IMR-90 (cell line): ENCODE data around the gene UBE3A. TPM values are rescaled to one million over a fixed set of nuclear protein-coding genes. Genes with fewer than 3 reads are reported as not detected.

Source experiments
- ATAC-seq: fragments of 200-7000 bp; cut with Tn5 transposase; 2 replicates; pipeline ENCODE4 v1.9.1; 2020; ENCODE audit warnings: low read depth, mild to moderate bottlenecking, moderate library complexity
- BruUV-seq: library from RNA; stranded (reverse); fragments of 400-500 nt; replicated peaks from 2 replicates; lab custom pipeline; 2021; lab: Mats Ljungman, UMichigan
- CTCF ChIA-PET: fragments of 300-600 bp; formaldehyde crosslinking; extraction: SDS; loops from one replicate; lab custom pipeline; 2021; ENCODE audit warnings: antibody characterized with exemption; lab: Yijun Ruan, JAX
- POLR2A ChIA-PET: fragments of 300-600 bp; sonication (Branson Sonifier 250); formaldehyde crosslinking; loops from one replicate; lab custom pipeline; 2022; ENCODE audit warnings: antibody characterized with exemption; ENCODE audit not compliant: unreplicated experiment; lab: Charles Lee
- DNase-seq: peaks from one replicate; pipeline ENCODE4 v3.0.0; 2013
- H2AFZ ChIP-seq: replicated peaks from 2 replicates; pipeline ENCODE3; 2013; ENCODE audit warnings: low read length, mild to moderate bottlenecking; ENCODE audit not compliant: poor library complexity
- H2AK5ac ChIP-seq: 2 replicates; pipeline ENCODE4 v1.6.1; 2013; ENCODE audit warnings: low read depth, low read length, inconsistent platforms
- H2AK9ac ChIP-seq: replicated peaks from 2 replicates; pipeline ENCODE3; 2013; ENCODE audit warnings: mild to moderate bottlenecking, low read depth, low read length, moderate library complexity; ENCODE audit not compliant: poor library complexity
- H2BK120ac ChIP-seq: 2 replicates; pipeline ENCODE4 v1.6.1; 2013; ENCODE audit warnings: low read depth, low read length, inconsistent platforms
- H2BK15ac ChIP-seq: 3 replicates; pipeline ENCODE4 v1.6.1; 2013; ENCODE audit warnings: low read depth, low read length, inconsistent platforms
- H2BK20ac ChIP-seq: 2 replicates; pipeline ENCODE4 v1.6.1; 2013; ENCODE audit warnings: low read depth, mild to moderate bottlenecking, inconsistent platforms, low read length, moderate library complexity
- H2BK5ac ChIP-seq: 2 replicates; pipeline ENCODE4 v1.6.1; 2013; ENCODE audit warnings: mild to moderate bottlenecking, low read depth, low read length, inconsistent platforms; ENCODE audit not compliant: poor library complexity, severe bottlenecking
- H3K14ac ChIP-seq: replicated peaks from 2 replicates; pipeline ENCODE4 v1.6.1; 2013; ENCODE audit warnings: low read depth, low read length, inconsistent platforms
- H3K18ac ChIP-seq: 2 replicates; pipeline ENCODE4 v1.6.1; 2013; ENCODE audit warnings: low read depth, low read length, control low read depth
- H3K23ac ChIP-seq: 2 replicates; pipeline ENCODE4 v1.6.1; 2013; ENCODE audit warnings: low read depth, low read length, inconsistent platforms
- H3K27ac ChIP-seq: 2 replicates; pipeline ENCODE4 v1.5.1; 2013; ENCODE audit warnings: mild to moderate bottlenecking, control low read depth, low read length; ENCODE audit not compliant: insufficient read depth
- H3K27me3 ChIP-seq: 2 replicates; pipeline ENCODE4 v1.6.1; 2013; ENCODE audit warnings: low read length; ENCODE audit not compliant: control insufficient read depth, insufficient read depth
- H3K36me3 ChIP-seq: 2 replicates; pipeline ENCODE4 v1.6.1; 2013; ENCODE audit warnings: low read length, mixed read lengths; ENCODE audit not compliant: control insufficient read depth, insufficient read depth
- H3K4ac ChIP-seq: 2 replicates; pipeline ENCODE4 v1.6.1; 2013; ENCODE audit warnings: low read depth, low read length, inconsistent platforms
- H3K4me1 ChIP-seq: 2 replicates; pipeline ENCODE4 v1.6.1; 2013; ENCODE audit warnings: low read length, mixed read lengths; ENCODE audit not compliant: control insufficient read depth, insufficient read depth
- H3K4me2 ChIP-seq: 2 replicates; pipeline ENCODE4 v1.6.1; 2013; ENCODE audit warnings: low read depth, mild to moderate bottlenecking, control low read depth, low read length, moderate library complexity
- H3K4me3 ChIP-seq: 2 replicates; pipeline ENCODE4 v1.5.1; 2013; ENCODE audit warnings: low read depth, mild to moderate bottlenecking, control low read depth, low read length, moderate library complexity; ENCODE audit not compliant: insufficient read depth
- H3K56ac ChIP-seq: 2 replicates; pipeline ENCODE4 v1.6.1; 2013; ENCODE audit warnings: low read length, inconsistent platforms; ENCODE audit not compliant: insufficient read depth; ENCODE audit errors: extremely low read depth
- H3K79me1 ChIP-seq, 2 experiments: 2 replicates each; pipeline ENCODE4 v1.6.1; 2013; ENCODE audit warnings: low read length in 2 of 2, inconsistent platforms in 1 of 2, low read depth in 1 of 2
- H3K9ac ChIP-seq: 2 replicates; pipeline ENCODE4 v1.6.1; 2013; ENCODE audit warnings: low read depth, low read length, control low read depth
- H3K9me1 ChIP-seq: 2 replicates; pipeline ENCODE4 v1.6.1; 2013; ENCODE audit warnings: low read length, inconsistent platforms; ENCODE audit not compliant: insufficient read depth
- H3K9me3 ChIP-seq: 2 replicates; pipeline ENCODE4 v1.6.1; 2013; ENCODE audit warnings: low read length; ENCODE audit not compliant: control insufficient read depth, insufficient read depth
- H4K20me1 ChIP-seq: 2 replicates; pipeline ENCODE4 v1.6.1; 2013; ENCODE audit warnings: low read length, inconsistent platforms; ENCODE audit not compliant: insufficient read depth
- H4K5ac ChIP-seq: 2 replicates; pipeline ENCODE4 v1.6.1; 2013; ENCODE audit warnings: mild to moderate bottlenecking, low read depth, low read length, control low read depth
- H4K8ac ChIP-seq, 2 experiments: 2 replicates each; pipeline ENCODE4 v1.6.1; 2013; ENCODE audit warnings: low read depth in 2 of 2, low read length in 2 of 2, control low read depth in 1 of 2, inconsistent platforms in 1 of 2
- H4K91ac ChIP-seq: 2 replicates; pipeline ENCODE4 v1.6.1; 2013; ENCODE audit warnings: low read depth, low read length, inconsistent platforms; ENCODE audit not compliant: insufficient read depth
- BHLHE40 ChIP-seq: fragments of 150-350 bp; IDR thresholded peaks from 2 replicates; pipeline ENCODE4 v1.6.1; 2016; ENCODE audit warnings: mild to moderate bottlenecking, low read depth, low read length
- CEBPB ChIP-seq: IDR thresholded peaks from 2 replicates; pipeline ENCODE4 v1.6.1; 2012; ENCODE audit warnings: low read depth, low read length, improper control_type of control experiment
- CHD1 ChIP-seq: IDR thresholded peaks from 2 replicates; pipeline ENCODE4 v1.6.1; 2012; ENCODE audit warnings: low read depth, low read length, improper control_type of control experiment
- CTCF ChIP-seq: conservative IDR thresholded peaks from 2 replicates; pipeline ENCODE4 v1.5.1; 2012; ENCODE audit warnings: mild to moderate bottlenecking, low read depth, low read length, improper control_type of control experiment
- ELK1 ChIP-seq: fragments of 150-350 bp; IDR thresholded peaks from 2 replicates; pipeline ENCODE4 v1.6.1; 2016; ENCODE audit warnings: low read depth, mild to moderate bottlenecking, low read length, moderate library complexity, borderline replicate concordance
- FOS ChIP-seq: fragments of 150-350 bp; IDR thresholded peaks from 2 replicates; pipeline ENCODE4 v1.6.1; 2016; ENCODE audit warnings: low read depth, low read length
- MAFK ChIP-seq: IDR thresholded peaks from 2 replicates; pipeline ENCODE4 v1.6.1; 2012; ENCODE audit warnings: low read depth, low read length, improper control_type of control experiment
- MAZ ChIP-seq: IDR thresholded peaks from 2 replicates; pipeline ENCODE4 v1.6.1; 2012; ENCODE audit warnings: low read depth, mild to moderate bottlenecking, low read length, improper control_type of control experiment, moderate library complexity, borderline replicate concordance
- MXI1 ChIP-seq: IDR thresholded peaks from 2 replicates; pipeline ENCODE4 v1.6.1; 2012; ENCODE audit warnings: low read depth, mild to moderate bottlenecking, low read length, moderate library complexity, borderline replicate concordance
- POLR2A ChIP-seq: IDR thresholded peaks from 2 replicates; pipeline ENCODE4 v1.6.1; 2012; ENCODE audit warnings: mild to moderate bottlenecking, low read depth, low read length
- RAD21 ChIP-seq: IDR thresholded peaks from 2 replicates; pipeline ENCODE4 v1.6.1; 2012; ENCODE audit warnings: low read length, improper control_type of control experiment
- RCOR1 ChIP-seq: IDR thresholded peaks from 2 replicates; pipeline ENCODE4 v1.6.1; 2012; ENCODE audit warnings: mild to moderate bottlenecking, low read length, improper control_type of control experiment; ENCODE audit not compliant: insufficient replicate concordance
- RFX5 ChIP-seq: IDR thresholded peaks from 2 replicates; pipeline ENCODE4 v1.8.0; 2012; ENCODE audit warnings: low read depth, mild to moderate bottlenecking, low read length, moderate library complexity
- SMC3 ChIP-seq: fragments of 150-350 bp; IDR thresholded peaks from 2 replicates; pipeline ENCODE4 v1.6.1; 2016; ENCODE audit warnings: low read depth, mild to moderate bottlenecking, antibody characterized with exemption, low read length, moderate library complexity
- USF2 ChIP-seq: fragments of 150-350 bp; IDR thresholded peaks from 2 replicates; pipeline ENCODE4 v1.6.1; 2017; ENCODE audit warnings: mild to moderate bottlenecking, antibody characterized with exemption, low read length, low read depth
- WGBS, 2 experiments: methylation state at CpG; one replicate each; pipeline versions ENCODE4 v1.1.5 to v1.1.7; 2013; ENCODE audit warnings: missing lambda C conversion rate in 2 of 2; ENCODE audit not compliant: insufficient read length in 1 of 2; ENCODE audit errors: extremely low coverage in 2 of 2; 5-methylcytosine and 5-hydroxymethylcytosine counted together
- dilution Hi-C: fragments of 300-500 bp; cut with HindIII; formaldehyde crosslinking; loops from one replicate; pipeline ENCODE4 v1.14.3; 2018; ENCODE audit warnings: low sequenced_read_pairs; ENCODE audit not compliant: unreplicated experiment
- in situ Hi-C: fragments of 300-500 bp; cut with MboI; formaldehyde crosslinking; loops from 3 replicates; pipeline ENCODE4 v1.14.3; 2019; ENCODE audit warnings: low sequenced_read_pairs, inconsistent platforms, mixed read lengths
- intact Hi-C: fragments of 100-400 bp; cut with micrococcal nuclease; formaldehyde crosslinking; loops from 2 replicates; pipeline ENCODE4 v1.10.0; 2022
- polyA plus RNA-seq, 3 experiments: library from polyadenylated mRNA; depleted of rRNA; stranded (reverse); fragments of >200 nt; gene quantifications; 2 replicates each; pipeline ENCODE4 v1.2.3, GENCODE V29; 2012; ENCODE audit warnings: low replicate concordance in 1 of 3
- total RNA-seq: library from RNA; depleted of rRNA; stranded (reverse); fragments of >200 nt; gene quantifications from 2 replicates; pipeline ENCODE4 v1.2.3, GENCODE V29; 2012

UBE3A gene
- total and polyA plus RNA-seq, 2 of the 4 experiments (the other 2 are of a cell fraction), result 19.3 to 53.2 TPM

GRCh38 chr15:25487226-25487884 lies 48.5 kb upstream of the UBE3A start:
- WGBS, 2 experiments, result 0% methylated on average over 1 of the region's 5 CpGs; no CpG with 5 or more reads in 1 of the 2 experiments
- Histone ChIP-seq H3K4me2 (no peak overlapping the region), H2BK15ac (no peak overlapping the region), H4K91ac (no peak overlapping the region), H2AFZ (no peak overlapping the region), H3K9me1 (no peaks in the 10 kb centered on the region), H3K4me3 (no peak overlapping the region), H3K56ac (no peak overlapping the region), H3K18ac (no peak overlapping the region), H3K14ac (no peak overlapping the region), H4K20me1 (no peaks in the 10 kb centered on the region), H3K23ac (no peak overlapping the region), H3K36me3 (no peaks in the 10 kb centered on the region), H3K27ac (no peak overlapping the region), H3K4me1 (no peaks in the 10 kb centered on the region), H4K5ac (no peak overlapping the region), H2AK9ac (no peak overlapping the region), H4K8ac (no peak overlapping the region), H2AK5ac (no peak overlapping the region), H3K27me3 (no peaks in the 10 kb centered on the region), H3K4ac (no peak overlapping the region), H2BK5ac (no peak overlapping the region), H3K9ac (no peak overlapping the region), H2BK120ac (no peak overlapping the region), H2BK20ac (no peak overlapping the region), H3K79me1 (no peaks in the 10 kb centered on the region), H3K9me3 (peaks cover 2% of the 10 kb centered on the region; the same call in 1 of the 2 replicates)
- intact Hi-C loops, result no loop called here
- DNase-seq, result no peak
- dilution Hi-C loops, result no loop called here
- POLR2A ChIA-PET, result no interaction called here
- BruUV-seq, result no TSS peak
- TF ChIP-seq POLR2A (no peak), CEBPB (no peak), CTCF (no peak), RFX5 (no peak), RAD21 (no peak), FOS (no peak), CHD1 (no peak), RCOR1 (no peak), ELK1 (no peak), SMC3 (no peak), MAZ (no peak), MAFK (no peak), MXI1 (no peak), USF2 (no peak), BHLHE40 (no peak)
- ATAC-seq, result no peak
- in situ Hi-C loops, result no loop called here
- CTCF ChIA-PET, result no interaction called here
